GM12874 (cell line): ENCODE measurements around the gene KLF15.

Experiments used
- CTCF ChIP-seq: IDR thresholded peaks from 2 replicates; pipeline ENCODE4 v1.5.1; 2011; ENCODE audit warnings: low read depth, mild to moderate bottlenecking, control low read depth, low read length, moderate library complexity; ENCODE audit not compliant: insufficient read depth

The KLF15 gene

GRCh38 chr3:126373146-126373613 lies 16.0 kb upstream of the KLF15 start:
- no peak for TF ChIP-seq CTCF

GRCh38 chr3:126372413-126373145 lies 15.4 kb upstream of the KLF15 start:
- no peak for TF ChIP-seq CTCF

GRCh38 chr3:126371096-126371705 lies 14.0 kb upstream of the KLF15 start:
- TF ChIP-seq CTCF = no peak

GRCh38 chr3:126370606-126371005 lies 13.4 kb upstream of the KLF15 start:
- no peak for TF ChIP-seq CTCF

GRCh38 chr3:126370055-126370454 lies 12.8 kb upstream of the KLF15 start:
- TF ChIP-seq CTCF = no peak

- TF ChIP-seq CTCF = no peak
Measured at GRCh38 chr3:126369490-126369889, 12.3 kb upstream of the KLF15 start.

- TF ChIP-seq CTCF = no peak
Measured at GRCh38 chr3:126367316-126367805, 10.2 kb upstream of the KLF15 start.
